GM18858 (cell line): ENCODE measurements around the gene MRPL22.
A peak's percentile ranks its signal among the peaks of the same experiment; 100 is the strongest.
"Not testable (repeated sequence)": the region's sequence is repeated elsewhere in the genome, so short reads cannot be mapped to it uniquely, and the experiment has no call there.

Source experiments
- ATAC-seq: cut with Tn5 transposase; IDR thresholded peaks from one replicate; pipeline ENCODE4 v1.9.1; 2021; ENCODE audit not compliant: unreplicated experiment

The MRPL22 gene

DNA sequence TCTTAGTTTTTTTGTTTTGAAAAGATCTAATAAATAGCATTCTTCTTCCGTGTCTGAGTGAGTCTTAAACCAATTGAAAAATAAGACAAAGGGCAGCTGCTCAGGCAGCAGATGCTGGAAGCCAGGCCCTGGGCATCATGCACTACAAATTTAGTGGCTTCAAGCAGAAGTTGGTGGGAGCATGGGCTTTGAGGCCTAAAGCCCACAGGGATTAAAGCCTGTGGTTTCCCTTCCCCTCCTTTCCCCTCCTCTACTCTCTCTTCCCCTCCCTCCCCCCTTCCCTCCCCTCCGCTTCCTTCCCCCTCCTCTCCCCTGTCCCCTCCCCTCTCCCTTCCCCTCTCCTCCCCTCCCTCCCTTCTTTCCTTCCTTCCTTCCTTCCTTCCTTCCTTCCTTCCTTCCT lies 52.6 kb downstream of the MRPL22 start:
- no peak for ATAC-seq

GRCh38 chr5:154995679-154996078 lies 54.8 kb downstream of the MRPL22 start:
- no peak for ATAC-seq

DNA sequence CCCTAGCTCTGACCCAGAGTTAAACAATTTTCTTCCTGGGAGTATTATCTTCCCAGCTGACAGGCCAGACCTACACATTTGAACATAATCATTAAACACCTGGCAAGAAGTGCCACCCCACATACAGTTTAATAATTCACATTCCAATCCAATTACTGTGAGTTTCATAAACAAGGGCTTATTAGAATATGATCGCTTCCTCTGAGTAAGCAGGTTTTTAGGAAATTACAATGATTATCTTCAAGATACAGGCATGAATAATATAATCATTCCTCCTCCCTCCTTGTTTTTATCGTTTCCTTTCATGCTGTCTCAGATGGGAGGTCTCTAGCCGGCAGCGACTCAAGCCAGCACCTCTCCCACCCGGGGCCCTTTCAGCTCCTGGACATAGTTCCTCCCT lies 56.9 kb downstream of the MRPL22 start:
- no peak for ATAC-seq

DNA sequence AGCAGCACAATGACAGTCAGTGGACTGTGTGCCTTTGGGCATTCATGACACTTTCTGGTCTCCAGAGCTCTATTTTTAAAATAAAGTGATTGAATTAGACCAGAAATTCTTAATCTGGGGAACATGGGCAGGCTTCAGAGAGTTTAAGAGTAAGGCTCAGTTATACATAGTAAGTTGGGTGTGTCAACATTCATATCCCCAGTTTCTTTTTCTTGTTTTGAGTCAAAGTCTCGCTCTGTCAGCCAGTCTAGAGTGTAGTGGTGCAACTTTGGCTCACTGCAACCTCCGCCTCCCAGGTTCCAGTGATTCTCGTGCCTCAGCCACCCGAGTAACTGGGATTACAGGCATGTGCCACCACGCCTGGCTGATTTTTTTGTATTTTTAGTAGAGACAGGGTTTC lies 59.0 kb downstream of the MRPL22 start:
- ATAC-seq = peak; percentile 57

DNA sequence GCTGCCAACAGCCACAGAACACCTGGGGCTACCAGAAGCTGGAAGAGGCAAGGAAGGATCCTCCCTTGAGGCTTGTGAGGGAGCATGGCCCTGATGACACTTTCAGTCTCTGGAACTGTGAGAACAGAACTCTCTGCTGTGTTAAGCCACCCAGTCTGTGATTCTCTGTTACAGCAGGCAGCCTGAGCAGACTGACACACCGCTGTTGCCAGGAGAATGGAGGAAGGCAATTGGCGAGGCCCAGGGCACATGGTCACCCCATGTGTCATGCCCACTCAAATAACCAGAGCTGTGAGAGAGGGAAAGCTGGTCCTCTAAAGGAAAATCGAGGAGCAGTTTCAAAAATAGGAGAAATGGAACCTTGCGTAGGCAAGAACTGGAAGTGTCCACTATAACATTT lies 60.6 kb downstream of the MRPL22 start:
- ATAC-seq = no peak

DNA sequence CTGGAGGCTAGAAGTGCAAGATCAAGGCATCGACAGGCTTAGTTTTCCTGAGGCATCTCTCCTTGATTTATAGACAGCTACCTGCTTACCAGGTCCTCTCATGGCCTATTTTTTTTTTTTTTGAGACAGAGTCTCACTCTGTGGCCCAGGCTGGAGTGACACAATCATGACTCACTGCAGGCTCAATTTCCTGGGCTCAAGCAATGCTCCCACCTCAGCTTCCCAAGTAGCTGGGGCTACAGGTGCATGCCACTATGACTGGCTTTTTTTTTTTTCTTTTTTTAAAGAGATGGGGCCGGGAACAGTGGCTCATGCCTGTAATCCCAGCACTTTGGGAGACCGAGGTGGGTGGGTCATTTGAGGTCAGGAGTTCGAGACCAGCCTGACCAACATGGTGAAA lies 61.8 kb downstream of the MRPL22 start:
- not testable (repeated sequence) for ATAC-seq

- no peak for ATAC-seq
Observed at GRCh38 chr5:155004138-155004744, 63.4 kb downstream of the MRPL22 start.

GRCh38 chr5:155006265-155006664 lies 65.4 kb downstream of the MRPL22 start:
- not testable (repeated sequence) for ATAC-seq

GRCh38 chr5:155008669-155009068 lies 67.8 kb downstream of the MRPL22 start:
- no peak for ATAC-seq

DNA sequence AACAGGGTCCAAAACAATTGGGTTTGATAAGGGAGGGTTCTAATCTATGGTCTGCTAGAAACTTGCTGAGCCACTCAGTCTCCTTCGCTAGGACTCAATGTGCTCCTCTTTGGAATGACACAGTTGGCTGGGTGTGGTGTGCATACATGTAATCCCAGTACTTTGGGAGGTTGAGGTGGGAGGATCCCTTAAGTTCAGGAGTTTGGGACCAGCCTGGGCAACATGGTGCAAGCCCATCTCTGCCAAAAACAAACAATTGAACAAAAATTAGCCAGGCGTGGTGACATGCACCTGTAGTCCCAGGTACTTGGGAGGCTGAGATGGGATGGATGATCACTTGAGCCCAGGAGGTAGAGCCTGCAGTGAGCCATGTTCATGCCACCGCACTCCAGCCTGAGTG lies 70.0 kb downstream of the MRPL22 start:
- ATAC-seq = no peak

- no peak for ATAC-seq
Observed at GRCh38 chr5:155013526-155013925, 72.7 kb downstream of the MRPL22 start, which contains the start of gene KIF4B. KIF4B (plus strand) TSS chr5:155013755; CDS start chr5:155013860, 105 bp downstream.

GRCh38 chr5:155015239-155015638 lies 74.4 kb downstream of the MRPL22 start:
- ATAC-seq = no peak

DNA sequence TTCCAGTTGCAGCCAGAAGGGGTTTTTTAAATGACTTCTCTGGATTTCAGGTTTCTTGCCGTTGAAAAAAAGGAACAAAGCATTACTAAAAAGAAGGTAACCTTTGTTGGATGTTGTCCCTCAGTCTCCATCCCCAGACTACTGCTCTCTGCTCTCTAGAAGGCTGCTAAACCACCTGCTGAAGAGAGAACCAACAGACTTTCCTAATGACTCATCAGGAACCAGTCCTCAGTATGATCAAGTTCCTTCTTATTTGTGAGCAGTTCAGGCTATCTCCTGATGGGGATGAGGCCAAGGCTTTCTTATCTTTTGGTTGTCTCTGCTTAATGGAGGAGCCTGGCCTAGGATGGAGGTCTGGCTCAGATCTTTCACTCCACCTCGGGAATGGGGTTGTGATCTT lies 76.7 kb downstream of the MRPL22 start:
- ATAC-seq = peak; percentile 98
